Psoas muscle (tissue), 8 donors: Measurements from ENCODE around the gene CAV2. TPM values are rescaled to one million over a fixed set of nuclear protein-coding genes. Genes with fewer than 3 reads are reported as not detected.
"Not testable (repeated sequence)": the region's sequence is repeated elsewhere in the genome, so short reads cannot be mapped to it uniquely, and the experiment has no call there.

ENCODE experiments used
- ATAC-seq, 4 donors: fragments of 200-7000 bp; cut with Tn5 transposase; one replicate each; pipeline ENCODE4 v1.9.1; 2020; ENCODE audit warnings: moderate library complexity in 3 of 4, mild to moderate bottlenecking in 2 of 4
- DNase-seq, 2 donors: peaks; one replicate each; pipeline ENCODE4 v3.0.0-alpha.2; 2020
- H3K27ac ChIP-seq: fragments of 200-600 bp; one replicate; pipeline ENCODE4 v1.8.0; 2022
- H3K27me3 ChIP-seq, 3 donors: fragments of 200-600 bp in 1 of 3; one replicate each; pipeline versions ENCODE4 v1.6.1 to v1.8.0; 2013 to 2022; ENCODE audit warnings: low read length in 2 of 3, mild to moderate bottlenecking in 2 of 3, moderate library complexity in 1 of 3; ENCODE audit not compliant: insufficient read depth in 3 of 3
- H3K36me3 ChIP-seq, 2 donors: fragments of 200-600 bp in 1 of 2; one replicate each; pipeline versions ENCODE4 v1.6.1 to v1.8.0; 2013 to 2022; ENCODE audit warnings: low read depth in 1 of 2, mild to moderate bottlenecking in 1 of 2, moderate library complexity in 1 of 2; ENCODE audit not compliant: insufficient read depth in 1 of 2
- H3K4me1 ChIP-seq: fragments of 200-600 bp; one replicate; pipeline ENCODE4 v1.8.0; 2022
- H3K4me3 ChIP-seq: fragments of 200-600 bp; one replicate; pipeline ENCODE4 v1.8.0; 2022; ENCODE audit warnings: mild to moderate bottlenecking
- H3K9me3 ChIP-seq: fragments of 200-600 bp; one replicate; pipeline ENCODE4 v1.8.0; 2022
- WGBS, 3 donors: extraction: QIAGEN DNeasy Blood & Tissue Kit; methylation state at CpG; one replicate each; pipeline versions ENCODE4 v1.1.6 to v1.1.7; 2013; 5-methylcytosine and 5-hydroxymethylcytosine counted together
- intact Hi-C, 2 donors: fragments of 100-400 bp; cut with DNase I; formaldehyde crosslinking; loops; one replicate each; pipeline versions ENCODE4 v1.11.0 to v1.14.2; 2022
- polyA plus RNA-seq, 3 donors: library from polyadenylated mRNA; stranded (reverse); fragments of 200-250 nt; gene quantifications; one replicate each; pipeline ENCODE4 v1.2.3, GENCODE V29; 2013
- total RNA-seq, 4 donors: library from RNA; stranded (reverse); fragmentation: NEBNext Ultra II Directional in 2 of 4; extraction: Animal tissue kit (Norgen Biotek cat#: 25700) in 2 of 4; gene quantifications; one replicate each; pipeline versions ENCODE4 v1.2.1 to v1.2.4, GENCODE V29; 2021 to 2023
- TF ChIP-seq, protein P1 (sequence below): fragments of 200-600 bp; IDR thresholded peaks from one replicate; pipeline ENCODE4 v1.8.0; 2022; ENCODE audit warnings: antibody characterized with exemption
- donor health status: healthy with polysubstance abuse.
- donor health status: DM: no; HTN: no; CAD: no; lungs with moderate emphysema.
- donor health status: Bipolar disorder and iron deficiency.
- donor health status: healthy.
- donor health status: DM: yes; HTN: yes; CAD: no.
- donor health status: DM: no; HTN: no; CAD: no.
- donor health status: DM: no; HTN: no; CAD: no.
- donor health status: DM: yes; HTN: yes; CAD: no.

Gene CAV2
- total and polyA plus RNA-seq, 7 donors: 10.9 to 20.1 (median 15.7) TPM

DNA sequence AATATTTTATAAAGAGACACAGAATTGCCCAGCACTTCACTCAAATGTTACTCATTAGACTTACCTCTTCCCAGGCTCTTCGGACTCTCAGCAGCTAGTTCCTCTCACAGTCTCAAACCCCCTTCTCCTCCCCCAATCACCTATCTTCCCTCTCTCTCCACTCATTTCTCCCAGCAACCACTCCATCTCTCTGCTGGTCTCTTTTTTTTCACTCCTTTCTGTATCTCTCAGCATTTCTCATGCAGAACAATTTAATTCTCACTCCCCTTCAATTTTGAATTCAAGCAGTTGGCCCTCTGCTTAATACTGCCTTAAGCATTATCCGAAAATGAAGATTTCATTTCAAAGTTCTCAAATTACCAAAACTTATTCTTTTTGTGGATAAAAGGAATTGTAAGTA is 34.4 kb upstream of the CAV2 start:
- H3K27ac ChIP-seq: no peak overlapping the region
- TF ChIP-seq, protein P1, sequence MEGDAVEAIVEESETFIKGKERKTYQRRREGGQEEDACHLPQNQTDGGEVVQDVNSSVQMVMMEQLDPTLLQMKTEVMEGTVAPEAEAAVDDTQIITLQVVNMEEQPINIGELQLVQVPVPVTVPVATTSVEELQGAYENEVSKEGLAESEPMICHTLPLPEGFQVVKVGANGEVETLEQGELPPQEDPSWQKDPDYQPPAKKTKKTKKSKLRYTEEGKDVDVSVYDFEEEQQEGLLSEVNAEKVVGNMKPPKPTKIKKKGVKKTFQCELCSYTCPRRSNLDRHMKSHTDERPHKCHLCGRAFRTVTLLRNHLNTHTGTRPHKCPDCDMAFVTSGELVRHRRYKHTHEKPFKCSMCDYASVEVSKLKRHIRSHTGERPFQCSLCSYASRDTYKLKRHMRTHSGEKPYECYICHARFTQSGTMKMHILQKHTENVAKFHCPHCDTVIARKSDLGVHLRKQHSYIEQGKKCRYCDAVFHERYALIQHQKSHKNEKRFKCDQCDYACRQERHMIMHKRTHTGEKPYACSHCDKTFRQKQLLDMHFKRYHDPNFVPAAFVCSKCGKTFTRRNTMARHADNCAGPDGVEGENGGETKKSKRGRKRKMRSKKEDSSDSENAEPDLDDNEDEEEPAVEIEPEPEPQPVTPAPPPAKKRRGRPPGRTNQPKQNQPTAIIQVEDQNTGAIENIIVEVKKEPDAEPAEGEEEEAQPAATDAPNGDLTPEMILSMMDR: no peak
- ATAC-seq (no peak), DNase-seq (no peak)
- no peaks in the 10 kb centered on the region for H3K4me1 ChIP-seq
- H3K4me3 ChIP-seq: no peak overlapping the region
- WGBS, 3 donors: 79 to 96% (median 86%) methylated on average over 2 of the region's 2 CpGs
- H3K36me3 ChIP-seq: no peaks in the 10 kb centered on the region
- no peaks in the 10 kb centered on the region for H3K27me3 ChIP-seq
- intact Hi-C loops: no loop called here
- no peaks in the 10 kb centered on the region for H3K9me3 ChIP-seq

- Histone ChIP-seq H3K4me1 (no peaks in the 10 kb centered on the region), H3K4me3 (no peak overlapping the region), H3K9me3 (no peaks in the 10 kb centered on the region), H3K36me3 (no peaks in the 10 kb centered on the region), H3K27me3 (no peaks in the 10 kb centered on the region), H3K27ac (no peak overlapping the region)
- intact Hi-C loops: no loop called here
- DNase-seq: no peak
- no peak for ATAC-seq
- 64 to 71% (median 64%) methylated on average over 2 of the region's 2 CpGs for WGBS, 3 donors
- TF ChIP-seq, protein P1: no peak
Measured at GRCh38 chr7:116468534-116468933, 31.0 kb upstream of the CAV2 start.

DNA sequence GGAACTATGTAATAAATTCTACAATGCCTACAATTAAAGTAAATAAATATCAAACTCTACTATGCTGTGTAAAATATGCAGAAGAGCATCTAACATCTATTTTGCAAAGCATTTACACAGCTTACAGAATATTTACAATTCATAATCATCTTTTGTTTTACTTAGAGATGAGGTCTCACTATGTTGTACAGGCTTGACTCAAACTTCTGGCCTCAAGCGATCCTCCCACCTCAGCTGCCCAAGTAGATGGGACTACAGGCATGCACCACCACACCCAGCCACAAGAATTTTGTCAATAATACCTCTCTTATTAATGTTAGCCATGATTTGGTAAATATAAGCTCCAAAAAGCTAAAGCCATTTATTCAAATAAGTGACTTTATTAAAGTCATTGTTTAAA is 21.9 kb upstream of the CAV2 start:
- DNase-seq (no peak), ATAC-seq (no peak)
- TF ChIP-seq, protein P1: no peak
- Histone ChIP-seq H3K27me3 (no peaks in the 10 kb centered on the region), H3K36me3 (no peaks in the 10 kb centered on the region), H3K9me3 (no peaks in the 10 kb centered on the region), H3K4me1 (no peaks in the 10 kb centered on the region), H3K4me3 (no peak overlapping the region), H3K27ac (no peak overlapping the region)
- 97 to 100% (median 98%) methylated on average over 1 of the region's 1 CpG for WGBS, 3 donors
- intact Hi-C loops: no loop called here

- 81 to 87% (median 84%) methylated on average over 2 of the region's 2 CpGs for WGBS, 3 donors
- TF ChIP-seq, protein P1: no peak
- no peak overlapping the region for H3K27ac ChIP-seq
- DNase-seq (no peak), ATAC-seq (no peak)
- no peaks in the 10 kb centered on the region for H3K9me3 ChIP-seq
- H3K4me1 ChIP-seq: no peaks in the 10 kb centered on the region
- H3K27me3 ChIP-seq: no peaks in the 10 kb centered on the region
- no peak overlapping the region for H3K4me3 ChIP-seq
- H3K36me3 ChIP-seq: no peaks in the 10 kb centered on the region
- intact Hi-C loops: no loop called here
Measured at GRCh38 chr7:116478834-116479233, 20.7 kb upstream of the CAV2 start.

- Histone ChIP-seq H3K4me3 (no peak overlapping the region), H3K9me3 (no peaks in the 10 kb centered on the region), H3K4me1 (no peaks in the 10 kb centered on the region), H3K27me3 (no peaks in the 10 kb centered on the region), H3K36me3 (no peaks in the 10 kb centered on the region), H3K27ac (no peak overlapping the region)
- TF ChIP-seq, protein P1: no peak
- no peak for DNase-seq
- ATAC-seq: no peak
- intact Hi-C loops: no loop called here
- WGBS, 3 donors: 78 to 86% (median 83%) methylated on average over 2 of the region's 2 CpGs
Measured at GRCh38 chr7:116483271-116483942, 16.1 kb upstream of the CAV2 start.

- DNase-seq, H3K4me1 ChIP-seq, H3K27me3 ChIP-seq, intact Hi-C loops, H3K4me3 ChIP-seq, H3K36me3 ChIP-seq, ATAC-seq, H3K27ac ChIP-seq, H3K9me3 ChIP-seq: not testable (repeated sequence)
- 97 to 99% (median 99%) methylated on average over 4 of the region's 4 CpGs for WGBS, 3 donors
Measured at GRCh38 chr7:116484389-116484788, 15.1 kb upstream of the CAV2 start.
